ENCODE measurements around the gene RNF213. TPM values are rescaled to one million over a fixed set of nuclear protein-coding genes. Genes with fewer than 3 reads are reported as not detected.
"Not testable (repeated sequence)": the region's sequence is repeated elsewhere in the genome, so short reads cannot be mapped to it uniquely, and the experiment has no call there.

Gene RNF213
- total RNA-seq, 1 donor from 2014 or later, result 168 TPM

GRCh38 chr17:80387071-80387470 is 126.4 kb downstream of the RNF213 start:
- no peak for DNase-seq (ENCODE audit: low spot score)

GRCh38 chr17:80388175-80388574 is 127.5 kb downstream of the RNF213 start:
- DNase-seq (ENCODE audit: low spot score), result peak; percentile 76

DNA sequence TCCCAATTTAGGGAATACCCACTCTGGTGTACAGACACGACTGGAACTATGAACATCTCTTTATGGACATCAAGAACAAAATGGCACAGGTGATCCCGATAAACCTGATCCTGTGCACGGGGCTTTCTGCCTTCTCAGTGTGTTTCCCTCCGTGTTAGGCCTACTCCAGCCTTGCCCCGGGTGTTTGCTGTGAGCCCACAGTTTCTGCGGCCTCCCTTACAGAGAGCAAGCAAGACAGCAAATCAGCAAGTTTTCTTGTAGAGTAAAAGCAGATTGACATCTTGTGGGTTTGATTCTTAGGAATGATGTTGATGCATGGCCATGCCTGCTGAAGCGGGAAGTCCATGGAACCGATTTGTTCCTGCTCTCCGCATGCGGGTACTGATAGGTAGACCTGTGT is 127.9 kb downstream of the RNF213 start:
- DNase-seq (ENCODE audit: low spot score), result no peak

GRCh38 chr17:80389011-80389995 is 128.7 kb downstream of the RNF213 start:
- peak; percentile 83 for DNase-seq (ENCODE audit: low spot score)

DNA sequence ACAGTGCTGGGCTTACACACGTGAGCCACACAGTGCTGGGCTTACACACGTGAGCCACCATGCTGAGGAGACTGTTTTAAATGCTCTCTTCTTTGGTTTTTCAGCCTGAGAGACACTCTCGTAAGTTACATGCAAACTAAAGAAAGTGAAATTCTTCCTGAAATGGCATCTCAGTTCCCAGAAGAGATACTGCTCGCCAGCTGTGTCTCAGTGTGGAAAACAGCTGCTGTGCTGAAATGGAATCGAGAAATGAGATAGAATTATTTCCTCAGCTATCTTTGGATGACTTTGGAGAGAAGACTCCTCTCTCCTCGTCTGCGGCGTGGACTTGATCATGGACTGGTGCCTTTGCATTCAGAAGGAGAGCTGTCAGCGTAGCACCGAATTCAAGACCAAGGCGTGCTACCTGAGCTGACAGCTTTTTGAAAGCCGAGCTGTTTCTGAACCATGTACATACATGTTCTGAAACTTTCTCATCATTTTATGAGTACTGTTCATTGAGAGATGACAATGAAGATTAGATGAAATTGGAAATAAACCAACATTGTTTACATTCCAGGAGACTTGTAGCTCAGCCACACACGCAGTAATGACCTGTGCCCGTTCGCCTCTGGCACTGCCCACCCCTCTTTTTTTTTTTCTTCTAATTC is 132.7 kb downstream of the RNF213 start:
- DNase-seq (ENCODE audit: low spot score), result no peak

GRCh38 chr17:80393961-80394360 is 133.3 kb downstream of the RNF213 start:
- DNase-seq (ENCODE audit: low spot score), result no peak

GRCh38 chr17:80394629-80395216 is 134.1 kb downstream of the RNF213 start:
- DNase-seq (ENCODE audit: low spot score), result no peak

DNA sequence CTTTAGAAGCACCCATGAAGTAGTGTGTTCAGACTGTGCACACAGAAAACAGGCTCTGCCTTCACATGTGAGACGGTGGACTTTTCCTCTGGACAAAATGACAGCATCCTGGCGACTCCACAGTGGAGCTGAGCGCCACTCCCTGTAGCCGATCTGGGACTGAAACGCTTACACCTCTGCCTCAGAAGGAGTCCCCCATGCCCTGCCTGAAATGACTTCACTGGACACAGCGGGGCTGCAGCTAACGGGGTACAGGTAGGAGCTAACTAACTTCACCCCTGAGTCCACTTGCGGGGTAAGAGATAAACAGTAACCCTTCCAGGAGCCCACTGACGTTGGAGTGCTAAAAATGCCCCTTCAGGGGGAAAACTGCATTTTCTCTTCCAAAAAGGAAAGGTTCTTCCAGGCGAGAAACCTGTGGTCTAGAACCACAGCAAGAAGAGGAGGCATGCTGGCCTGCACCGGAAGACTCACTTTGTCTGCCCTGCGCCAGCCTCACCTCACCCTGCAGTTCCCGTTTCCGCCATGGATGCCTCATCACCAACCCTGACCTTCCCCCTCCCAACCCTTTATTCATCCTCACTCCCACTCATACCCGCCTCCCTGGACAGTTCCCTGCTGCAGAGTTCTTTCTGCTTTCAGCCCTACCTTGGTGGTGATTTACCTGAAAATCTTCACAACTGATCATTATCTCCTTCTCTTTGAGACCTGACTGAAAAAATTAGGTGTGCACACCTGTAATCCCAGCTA is 134.9 kb downstream of the RNF213 start:
- no peak for DNase-seq (ENCODE audit: low spot score)

- no peak for DNase-seq (ENCODE audit: low spot score)
Measured at GRCh38 chr17:80396157-80397033, 135.7 kb downstream of the RNF213 start.

DNA sequence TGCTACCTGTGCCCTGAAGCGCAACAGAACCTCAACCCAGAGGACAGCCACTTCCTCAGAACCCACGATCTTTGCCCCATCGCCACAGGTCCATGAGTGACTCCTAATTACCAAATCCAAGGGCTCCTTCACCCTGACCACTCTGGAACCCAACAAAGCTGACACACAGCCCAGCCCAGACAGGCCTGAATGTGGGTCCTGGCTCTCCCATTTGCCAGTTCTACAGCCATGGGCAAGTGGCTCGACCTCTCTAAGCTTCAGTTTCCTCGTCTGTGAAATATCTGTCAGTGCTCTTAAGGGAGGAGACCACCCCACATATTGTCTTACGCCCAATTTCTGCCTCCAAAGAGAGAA is 136.4 kb downstream of the RNF213 start:
- no peak for DNase-seq (ENCODE audit: low spot score)

- no peak for DNase-seq (ENCODE audit: low spot score)
Measured at GRCh38 chr17:80397686-80398085, 137.0 kb downstream of the RNF213 start.

GRCh38 chr17:80401086-80401485 is 140.4 kb downstream of the RNF213 start:
- DNase-seq (ENCODE audit: low spot score), result not testable (repeated sequence)

GRCh38 chr17:80402102-80402501 is 141.4 kb downstream of the RNF213 start:
- DNase-seq (ENCODE audit: low spot score), result not testable (repeated sequence)

- DNase-seq (ENCODE audit: low spot score), result no peak
Measured at GRCh38 chr17:80402959-80403358, 142.3 kb downstream of the RNF213 start.

DNA sequence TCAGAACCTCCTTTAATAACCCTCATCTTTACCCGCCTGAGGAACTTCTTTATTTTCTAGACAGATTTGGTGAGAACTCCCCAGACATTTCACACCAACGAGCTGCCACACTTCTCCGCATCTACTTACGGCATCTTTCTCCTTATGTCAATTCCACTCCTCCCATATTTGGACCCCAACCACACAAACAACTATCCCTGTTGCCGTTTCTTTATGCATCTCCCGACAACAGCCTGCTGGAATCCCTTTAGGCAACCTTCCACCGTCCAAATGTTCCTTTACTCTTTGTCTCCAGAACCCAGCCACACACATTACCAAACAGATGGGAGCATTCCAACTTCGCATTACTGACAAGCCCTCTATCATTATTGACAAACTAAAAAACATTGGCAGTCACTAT is 145.5 kb downstream of the RNF213 start:
- DNase-seq (ENCODE audit: low spot score), result no peak

- DNase-seq (ENCODE audit: low spot score), result not testable (repeated sequence)
Measured at GRCh38 chr17:80407917-80408316, 147.3 kb downstream of the RNF213 start.

DNA sequence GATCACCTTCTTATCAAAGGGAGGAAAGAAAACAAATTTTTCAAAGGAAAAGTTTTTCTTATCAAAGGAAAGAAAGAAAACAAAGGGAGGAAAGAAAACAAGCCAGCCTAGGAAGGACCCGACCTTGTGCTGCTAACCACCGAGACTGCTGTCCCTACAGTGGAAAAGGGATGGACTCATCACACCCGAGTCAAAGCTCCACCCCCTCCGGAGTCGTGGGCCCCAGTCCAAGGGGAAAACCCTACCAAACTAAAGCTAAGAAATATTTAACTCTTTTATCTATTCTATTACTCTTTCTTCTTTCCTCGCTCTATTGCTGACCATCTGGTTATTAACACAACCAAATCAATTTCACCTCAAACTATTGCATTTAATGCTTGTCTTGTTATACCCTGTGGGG is 148.2 kb downstream of the RNF213 start:
- DNase-seq (ENCODE audit: low spot score), result no peak

DNA sequence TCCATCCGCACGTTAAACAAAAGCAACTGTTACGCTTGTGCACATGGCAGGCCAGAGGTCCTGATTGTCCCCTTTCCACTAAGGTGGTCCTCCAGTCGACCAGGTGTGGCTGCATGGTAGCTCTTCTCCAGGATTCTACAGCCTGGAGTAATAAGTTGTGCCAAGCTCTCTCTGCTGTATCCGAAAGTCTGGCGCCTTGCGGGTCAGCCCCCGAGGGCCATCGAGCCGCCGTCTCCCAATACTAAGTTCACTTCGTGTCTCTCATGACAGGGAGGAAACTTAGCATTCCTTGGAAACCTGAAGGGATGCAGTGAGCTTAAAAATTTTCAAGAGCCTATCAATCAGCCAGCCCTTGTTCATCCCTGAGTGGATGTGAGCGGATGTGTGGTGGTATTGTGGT is 149.0 kb downstream of the RNF213 start:
- DNase-seq (ENCODE audit: low spot score), result no peak

DNA sequence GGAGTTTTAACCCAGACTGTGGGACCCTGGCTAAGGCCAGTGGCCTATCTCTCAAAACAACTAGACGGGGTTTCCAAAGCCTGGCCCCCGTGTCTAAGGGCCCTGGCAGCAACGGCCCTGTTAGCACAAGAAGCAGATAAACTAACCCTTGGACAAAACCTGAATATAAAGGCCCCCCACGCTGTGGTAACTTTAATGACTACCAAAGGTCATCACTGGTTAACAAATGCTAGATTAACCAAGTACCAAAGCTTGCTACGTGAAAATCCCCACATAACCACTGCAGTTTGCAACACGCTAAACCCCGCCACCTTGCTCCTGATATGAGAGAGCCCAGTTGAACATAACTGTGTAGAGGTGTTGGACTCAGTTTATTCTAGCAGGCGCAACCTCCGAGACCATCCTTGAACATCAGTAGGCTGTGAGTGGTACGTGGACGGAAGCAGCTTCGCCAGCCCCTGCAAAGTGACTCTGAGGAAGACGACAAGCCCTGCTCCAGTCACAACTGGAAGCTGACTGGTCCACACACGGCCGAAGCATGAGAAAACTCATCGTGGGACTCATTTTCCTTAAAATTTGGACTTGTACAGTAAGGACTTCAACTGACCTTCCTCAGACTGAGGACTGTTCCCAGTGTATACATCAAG is 149.9 kb downstream of the RNF213 start:
- not testable (repeated sequence) for DNase-seq (ENCODE audit: low spot score)
